ENCODE data around the gene LASP1NB.

The LASP1NB gene

DNA sequence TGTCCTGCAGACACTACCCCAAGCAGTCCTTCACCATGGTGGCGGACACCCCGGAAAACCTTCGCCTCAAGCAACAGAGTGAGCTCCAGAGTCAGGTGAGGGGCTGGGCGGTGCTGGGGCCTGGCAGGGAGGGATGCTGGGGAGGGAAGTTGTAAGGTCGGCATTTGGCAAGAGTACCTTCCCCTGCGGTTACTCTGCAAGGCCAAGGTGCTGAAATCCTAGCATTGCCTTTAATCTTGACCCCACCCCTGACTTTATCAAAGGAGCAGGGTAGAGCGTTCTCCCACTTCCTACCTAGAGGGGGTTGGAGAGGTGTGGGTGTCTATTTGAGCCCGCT, 35.0 kb upstream of the LASP1NB start (continued):
- no peak for TF ChIP-seq USF2 (IDR thresholded peaks at IDR 0.05; ENCODE audit: low read length)
- TF ChIP-seq RBBP5 (IDR thresholded peaks at IDR 0.05; ENCODE audit: borderline replicate concordance, low read depth, low read length), result no peak
- TF ChIP-seq, protein P1, sequence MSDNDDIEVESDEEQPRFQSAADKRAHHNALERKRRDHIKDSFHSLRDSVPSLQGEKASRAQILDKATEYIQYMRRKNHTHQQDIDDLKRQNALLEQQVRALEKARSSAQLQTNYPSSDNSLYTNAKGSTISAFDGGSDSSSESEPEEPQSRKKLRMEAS (IDR thresholded peaks at IDR 0.05), result no peak
- TF ChIP-seq SIRT6 (IDR thresholded peaks at IDR 0.05; ENCODE audit: low read length), result no peak
- TF ChIP-seq TCF12 (IDR thresholded peaks at IDR 0.05; ENCODE audit: low read depth, low read length), result no peak
- TF ChIP-seq KDM1A (IDR thresholded peaks at IDR 0.05; ENCODE audit: borderline replicate concordance, low read length), result no peak
- TF ChIP-seq SAP30 (IDR thresholded peaks at IDR 0.05; ENCODE audit: insufficient read depth, insufficient replicate concordance, low read length), result no peak
